Stimulated activated CD8-positive, alpha-beta memory T cell treated with anti-CD3 and anti-CD28 coated beads, Interleukin-12 subunit alpha, Interleukin-12 subunit beta, amount 100 ng/mL, for 1 hour (primary cell): ENCODE results near the gene CASP10.
"Not testable (repeated sequence)": the region's sequence is repeated elsewhere in the genome, so short reads cannot be mapped to it uniquely, and the experiment has no call there.

Source experiments
- DNase-seq: peaks from one replicate; pipeline ENCODE4 v3.0.0-alpha.2; 2020; ENCODE audit warnings: low read depth

CASP10 gene

GRCh38 chr2:201233812-201234662 is 51.1 kb downstream of the CASP10 start:
- DNase-seq, result no peak

- DNase-seq, result no peak
These were observed 51.8 kb downstream of the CASP10 start for GRCh38 chr2:201234663-201235135.

- peak; percentile 38 for DNase-seq
These were observed 53.2 kb downstream of the CASP10 start for GRCh38 chr2:201235860-201236811.

GRCh38 chr2:201237486-201238123 is 54.7 kb downstream of the CASP10 start:
- DNase-seq, result no peak

GRCh38 chr2:201239167-201239935 is 56.4 kb downstream of the CASP10 start:
- DNase-seq, result not testable (repeated sequence)

GRCh38 chr2:201242571-201243277 is 59.8 kb downstream of the CASP10 start:
- no peak for DNase-seq

GRCh38 chr2:201244829-201245228 is 61.9 kb downstream of the CASP10 start:
- DNase-seq, result no peak

- no peak for DNase-seq
These were observed 63.3 kb downstream of the CASP10 start for GRCh38 chr2:201246280-201246679.

GRCh38 chr2:201248288-201248844 is 65.4 kb downstream of the CASP10 start:
- DNase-seq, result no peak

GRCh38 chr2:201249889-201250288 is 66.9 kb downstream of the CASP10 start:
- DNase-seq, result no peak

GRCh38 chr2:201250741-201251140 is 67.8 kb downstream of the CASP10 start:
- no peak for DNase-seq

- DNase-seq, result no peak
These were observed 71.3 kb downstream of the CASP10 start for GRCh38 chr2:201254081-201254730.

GRCh38 chr2:201255408-201256033 is 72.6 kb downstream of the CASP10 start:
- no peak for DNase-seq

GRCh38 chr2:201256082-201256481 is 73.1 kb downstream of the CASP10 start:
- DNase-seq, result no peak

GRCh38 chr2:201257381-201257955 is 74.5 kb downstream of the CASP10 start:
- DNase-seq, result no peak

- DNase-seq, result peak; percentile 85
These were observed 75.2 kb downstream of the CASP10 start for GRCh38 chr2:201257956-201258665.

GRCh38 chr2:201258666-201259615 is 76.0 kb downstream of the CASP10 start:
- no peak for DNase-seq
